Activated B cell treated with CpG ODN at 0.5 μM for 24 hours (primary cell): ENCODE data around the gene LCN1. TPM values are rescaled to one million over a fixed set of nuclear protein-coding genes. Genes with fewer than 3 reads are reported as not detected.

Experiments used
- ATAC-seq: fragments of 200-7000 bp; cut with Tn5 transposase; one replicate; pipeline ENCODE4 v1.10.0; 2021; ENCODE audit warnings: low read depth, mild to moderate bottlenecking, moderate library complexity
- CTCF ChIA-PET: fragments of 350-600 bp; sonication (Branson Sonifier 250); formaldehyde crosslinking; loops from one replicate; lab custom pipeline; 2021; ENCODE audit warnings: antibody characterized with exemption; lab: Charles Lee
- POLR2A ChIA-PET: fragments of 350-600 bp; sonication (Branson Sonifier 250); formaldehyde crosslinking; loops from one replicate; lab custom pipeline; 2021; ENCODE audit warnings: antibody characterized with exemption; lab: Charles Lee
- DNase-seq: peaks from one replicate; pipeline ENCODE4 v3.0.0; 2022
- H3K27ac Mint-ChIP-seq: one replicate; pipeline ENCODE4 v1.8.0; 2020; ENCODE audit warnings: mixed read lengths
- H3K27me3 Mint-ChIP-seq: one replicate; pipeline ENCODE4 v1.8.0; 2021; ENCODE audit warnings: mixed read lengths
- H3K36me3 Mint-ChIP-seq: one replicate; pipeline ENCODE4 v1.8.0; 2021; ENCODE audit warnings: low read depth, mixed read lengths
- H3K4me1 Mint-ChIP-seq: one replicate; pipeline ENCODE4 v1.8.0; 2021; ENCODE audit warnings: mixed read lengths
- H3K4me3 Mint-ChIP-seq: one replicate; pipeline ENCODE4 v1.8.0; 2020; ENCODE audit warnings: mild to moderate bottlenecking, mixed read lengths
- H3K9me3 Mint-ChIP-seq: one replicate; pipeline ENCODE4 v1.8.0; 2020; ENCODE audit warnings: mixed read lengths
- CTCF ChIP-seq: fragments of 200-600 bp; IDR thresholded peaks from one replicate; pipeline ENCODE4 v1.8.0; 2022; ENCODE audit warnings: antibody characterized with exemption, mild to moderate bottlenecking
- intact Hi-C: fragments of 100-400 bp; cut with micrococcal nuclease; formaldehyde crosslinking; loops from one replicate; pipeline ENCODE4 v1.15.1; 2024
- total RNA-seq: library from RNA; stranded (reverse); gene quantifications from 2 replicates; pipeline ENCODE4 v1.2.3, GENCODE V29; 2022

LCN1 gene
- total RNA-seq, 1 donor from 2014 or later, result not detected

- no peak for TF ChIP-seq CTCF
- Mint-ChIP-seq H3K36me3 (no peaks in the 10 kb centered on the region), H3K4me3 (no peak overlapping the region), H3K4me1 (no peaks in the 10 kb centered on the region), H3K9me3 (no peaks in the 10 kb centered on the region), H3K27me3 (peaks cover 19% of the 10 kb centered on the region), H3K27ac (no peak overlapping the region)
- intact Hi-C loops, result no loop called here
- no peak for ATAC-seq
- DNase-seq, result no peak
- POLR2A ChIA-PET, result no interaction called here
- CTCF ChIA-PET, result no interaction called here
Measured at GRCh38 chr9:135562235-135562745, 41.0 kb downstream of the LCN1 start.

- Mint-ChIP-seq H3K36me3 (no peaks in the 10 kb centered on the region), H3K27me3 (peaks cover 19% of the 10 kb centered on the region), H3K9me3 (no peaks in the 10 kb centered on the region), H3K4me1 (no peaks in the 10 kb centered on the region), H3K27ac (no peak overlapping the region), H3K4me3 (no peak overlapping the region)
- no peak for ATAC-seq
- ChIA-PET CTCF (no interaction called here), POLR2A (no interaction called here)
- intact Hi-C loops, result no loop called here
- no peak for TF ChIP-seq CTCF
- DNase-seq, result no peak
Measured at GRCh38 chr9:135563039-135563476, 41.8 kb downstream of the LCN1 start.

GRCh38 chr9:135563858-135564257, 42.6 kb downstream of the LCN1 start:
- H3K4me3 Mint-ChIP-seq, result no peak overlapping the region
- no peaks in the 10 kb centered on the region for H3K4me1 Mint-ChIP-seq
- ChIA-PET CTCF (no interaction called here), POLR2A (no interaction called here)
- no peaks in the 10 kb centered on the region for H3K36me3 Mint-ChIP-seq
- peaks cover 16% of the 10 kb centered on the region for H3K27me3 Mint-ChIP-seq
- peaks cover under 1% of the 10 kb centered on the region for H3K9me3 Mint-ChIP-seq
- ATAC-seq (no peak), DNase-seq (no peak)
- TF ChIP-seq CTCF, result no peak
- intact Hi-C loops, result no loop called here
- no peak overlapping the region for H3K27ac Mint-ChIP-seq

GRCh38 chr9:135565141-135565628, 43.9 kb downstream of the LCN1 start:
- H3K9me3 Mint-ChIP-seq, result peaks cover 6% of the 10 kb centered on the region
- H3K27ac Mint-ChIP-seq, result no peak overlapping the region
- POLR2A ChIA-PET, result no interaction called here
- DNase-seq, result no peak
- no peaks in the 10 kb centered on the region for H3K4me1 Mint-ChIP-seq
- H3K27me3 Mint-ChIP-seq, result peaks cover 12% of the 10 kb centered on the region
- intact Hi-C loops, result no loop called here
- no peaks in the 10 kb centered on the region for H3K36me3 Mint-ChIP-seq
- no peak for TF ChIP-seq CTCF
- CTCF ChIA-PET, result no interaction called here
- H3K4me3 Mint-ChIP-seq, result no peak overlapping the region
- ATAC-seq, result no peak

GRCh38 chr9:135565636-135566035, 44.4 kb downstream of the LCN1 start:
- intact Hi-C loops, result no loop called here
- DNase-seq, result no peak
- TF ChIP-seq CTCF, result no peak
- ChIA-PET CTCF (no interaction called here), POLR2A (no interaction called here)
- no peak for ATAC-seq
- H3K9me3 Mint-ChIP-seq, result peaks cover 6% of the 10 kb centered on the region
- no peaks in the 10 kb centered on the region for H3K4me1 Mint-ChIP-seq
- no peak overlapping the region for H3K27ac Mint-ChIP-seq
- no peak overlapping the region for H3K4me3 Mint-ChIP-seq
- H3K27me3 Mint-ChIP-seq, result peaks cover 13% of the 10 kb centered on the region
- H3K36me3 Mint-ChIP-seq, result no peaks in the 10 kb centered on the region
